ENCODE measurements around the gene CD52.

DNA sequence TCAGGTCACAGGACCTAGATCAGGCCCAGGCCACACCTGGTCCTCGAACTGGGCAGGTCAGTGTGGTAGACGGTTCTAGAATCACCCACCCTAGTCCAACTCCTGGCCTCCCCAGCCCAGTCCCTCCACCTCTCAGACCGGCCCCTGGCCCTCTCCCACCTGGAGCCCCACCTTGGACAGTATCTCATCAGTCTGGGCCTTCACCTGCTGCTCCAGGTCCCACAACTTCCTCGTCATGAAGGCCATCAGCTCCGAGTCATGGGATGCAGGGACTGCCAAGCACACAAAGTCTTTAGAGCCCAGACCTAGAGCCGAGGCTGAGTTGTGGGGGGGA lies 20.0 kb upstream of the CD52 start:
- TF ChIP-seq, protein P1, sequence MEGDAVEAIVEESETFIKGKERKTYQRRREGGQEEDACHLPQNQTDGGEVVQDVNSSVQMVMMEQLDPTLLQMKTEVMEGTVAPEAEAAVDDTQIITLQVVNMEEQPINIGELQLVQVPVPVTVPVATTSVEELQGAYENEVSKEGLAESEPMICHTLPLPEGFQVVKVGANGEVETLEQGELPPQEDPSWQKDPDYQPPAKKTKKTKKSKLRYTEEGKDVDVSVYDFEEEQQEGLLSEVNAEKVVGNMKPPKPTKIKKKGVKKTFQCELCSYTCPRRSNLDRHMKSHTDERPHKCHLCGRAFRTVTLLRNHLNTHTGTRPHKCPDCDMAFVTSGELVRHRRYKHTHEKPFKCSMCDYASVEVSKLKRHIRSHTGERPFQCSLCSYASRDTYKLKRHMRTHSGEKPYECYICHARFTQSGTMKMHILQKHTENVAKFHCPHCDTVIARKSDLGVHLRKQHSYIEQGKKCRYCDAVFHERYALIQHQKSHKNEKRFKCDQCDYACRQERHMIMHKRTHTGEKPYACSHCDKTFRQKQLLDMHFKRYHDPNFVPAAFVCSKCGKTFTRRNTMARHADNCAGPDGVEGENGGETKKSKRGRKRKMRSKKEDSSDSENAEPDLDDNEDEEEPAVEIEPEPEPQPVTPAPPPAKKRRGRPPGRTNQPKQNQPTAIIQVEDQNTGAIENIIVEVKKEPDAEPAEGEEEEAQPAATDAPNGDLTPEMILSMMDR (IDR thresholded peaks at IDR 0.05), result no peak
- TF ChIP-seq POLR2A (IDR thresholded peaks at IDR 0.05), result no peak
